Measurements from ENCODE around the gene KCNC3. TPM values are rescaled to one million over a fixed set of nuclear protein-coding genes. Genes with fewer than 3 reads are reported as not detected.
A peak's percentile ranks its signal among the peaks of the same experiment; 100 is the strongest.

KCNC3 gene
- total RNA-seq, 2 donors from 2014 or later, result 3.6 to 10.6 TPM

DNA sequence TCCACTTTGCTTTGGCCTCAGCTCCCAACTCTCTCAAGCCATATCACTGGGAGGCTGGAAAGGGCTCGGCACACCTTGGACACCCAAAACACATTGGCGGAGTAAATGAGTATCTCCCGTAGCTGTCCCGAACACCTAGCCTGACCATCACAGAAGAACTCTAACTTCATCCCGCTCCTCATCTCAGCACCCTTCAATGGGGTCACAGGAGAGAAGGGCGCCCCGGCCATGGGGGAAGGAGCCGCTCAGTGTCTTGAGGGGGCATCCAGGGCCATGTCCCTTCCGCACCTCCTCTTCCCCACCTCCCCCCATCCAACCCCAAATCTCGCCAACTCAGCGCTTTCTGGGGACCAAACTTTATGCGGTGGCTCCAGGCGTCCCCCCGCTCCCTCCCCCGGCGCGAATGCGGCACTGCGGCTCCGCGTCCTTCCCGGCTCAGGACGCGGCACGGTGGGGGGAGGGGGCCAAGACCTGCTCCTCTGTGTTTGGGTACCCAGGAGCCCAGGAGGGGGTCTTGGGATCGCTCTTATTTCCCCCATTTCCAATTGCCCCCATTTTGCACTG, 3.0 kb downstream of the KCNC3 start:
- Histone ChIP-seq H3K4me1 (replicated peaks) (peaks cover 10% of the 10 kb centered on the region), H3K36me3 (no peaks in the 10 kb centered on the region), H3K4me3 (no peak overlapping the region), H3K27ac (no peak overlapping the region), H3K27me3 (replicated peaks; ENCODE audit: insufficient read depth) (no peaks in the 10 kb centered on the region), H3K9me3 (no peaks in the 10 kb centered on the region)
- intact Hi-C loops (cut with DNase I), result no loop called here
- DNase-seq (ENCODE audit: low spot score), result no peak
- 6% methylated on average over 26 of the region's 26 CpGs for WGBS
- no peak for TF ChIP-seq POLR2AphosphoS5 (IDR thresholded peaks at IDR 0.05)
- TF ChIP-seq, protein P1, sequence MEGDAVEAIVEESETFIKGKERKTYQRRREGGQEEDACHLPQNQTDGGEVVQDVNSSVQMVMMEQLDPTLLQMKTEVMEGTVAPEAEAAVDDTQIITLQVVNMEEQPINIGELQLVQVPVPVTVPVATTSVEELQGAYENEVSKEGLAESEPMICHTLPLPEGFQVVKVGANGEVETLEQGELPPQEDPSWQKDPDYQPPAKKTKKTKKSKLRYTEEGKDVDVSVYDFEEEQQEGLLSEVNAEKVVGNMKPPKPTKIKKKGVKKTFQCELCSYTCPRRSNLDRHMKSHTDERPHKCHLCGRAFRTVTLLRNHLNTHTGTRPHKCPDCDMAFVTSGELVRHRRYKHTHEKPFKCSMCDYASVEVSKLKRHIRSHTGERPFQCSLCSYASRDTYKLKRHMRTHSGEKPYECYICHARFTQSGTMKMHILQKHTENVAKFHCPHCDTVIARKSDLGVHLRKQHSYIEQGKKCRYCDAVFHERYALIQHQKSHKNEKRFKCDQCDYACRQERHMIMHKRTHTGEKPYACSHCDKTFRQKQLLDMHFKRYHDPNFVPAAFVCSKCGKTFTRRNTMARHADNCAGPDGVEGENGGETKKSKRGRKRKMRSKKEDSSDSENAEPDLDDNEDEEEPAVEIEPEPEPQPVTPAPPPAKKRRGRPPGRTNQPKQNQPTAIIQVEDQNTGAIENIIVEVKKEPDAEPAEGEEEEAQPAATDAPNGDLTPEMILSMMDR (IDR thresholded peaks at IDR 0.05), result no peak
- no peak for TF ChIP-seq POLR2A (IDR thresholded peaks at IDR 0.05)

DNA sequence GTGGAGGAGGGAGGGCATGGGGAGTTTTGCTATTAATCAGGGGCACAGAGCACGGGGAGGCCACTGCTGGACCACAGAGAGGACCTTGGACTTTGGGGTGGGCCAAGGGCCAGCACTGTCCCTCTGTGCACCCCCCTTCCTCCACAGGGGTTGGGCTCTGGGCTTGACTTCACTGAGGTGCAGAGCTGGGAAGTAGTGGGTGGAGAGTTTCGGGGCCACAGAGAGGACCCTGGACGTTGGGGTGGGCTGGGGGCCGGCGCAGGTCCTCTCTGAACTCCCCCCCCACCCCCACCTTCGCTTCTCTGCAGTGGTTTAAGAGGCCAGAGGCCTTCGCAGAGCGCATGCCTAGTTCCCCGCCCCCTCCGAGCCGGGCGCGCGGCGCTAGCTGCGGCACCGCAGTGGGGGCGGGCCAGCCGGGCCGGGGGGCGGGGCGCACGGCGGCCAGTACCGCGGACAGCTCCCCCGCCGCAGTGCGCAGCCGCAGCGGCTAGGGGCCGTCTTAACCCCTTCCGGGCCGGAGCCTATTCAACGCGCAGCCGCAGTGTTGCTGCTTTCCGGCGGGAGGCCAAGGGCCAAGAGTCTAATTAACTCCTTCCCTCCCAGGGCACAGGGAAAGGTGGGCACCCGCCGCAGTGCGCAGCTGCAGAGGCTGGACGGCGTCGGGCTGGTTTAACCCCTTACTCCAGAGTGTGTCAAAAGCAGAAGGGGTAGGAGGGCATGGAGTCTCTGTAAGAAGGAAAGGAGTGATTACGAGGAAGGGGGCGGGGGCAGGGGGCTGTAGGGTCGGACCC, 3.7 kb downstream of the KCNC3 start:
- Histone ChIP-seq H3K36me3 (no peaks in the 10 kb centered on the region), H3K27me3 (replicated peaks; ENCODE audit: insufficient read depth) (no peaks in the 10 kb centered on the region), H3K4me3 (no peak overlapping the region), H3K9me3 (no peaks in the 10 kb centered on the region), H3K4me1 (replicated peaks) (peaks cover 10% of the 10 kb centered on the region), H3K27ac (no peak overlapping the region)
- WGBS, result 2% methylated on average over 41 of the region's 48 CpGs
- intact Hi-C loops (cut with DNase I), result no loop called here
- DNase-seq (ENCODE audit: low spot score), result peak; percentile 46
- peak; percentile 39 for TF ChIP-seq POLR2AphosphoS5 (IDR thresholded peaks at IDR 0.05)
- TF ChIP-seq, protein P1 (IDR thresholded peaks at IDR 0.05), result peak in 2 of 4 experiments; percentile 9 to 14
- TF ChIP-seq POLR2A (IDR thresholded peaks at IDR 0.05), result no peak

DNA sequence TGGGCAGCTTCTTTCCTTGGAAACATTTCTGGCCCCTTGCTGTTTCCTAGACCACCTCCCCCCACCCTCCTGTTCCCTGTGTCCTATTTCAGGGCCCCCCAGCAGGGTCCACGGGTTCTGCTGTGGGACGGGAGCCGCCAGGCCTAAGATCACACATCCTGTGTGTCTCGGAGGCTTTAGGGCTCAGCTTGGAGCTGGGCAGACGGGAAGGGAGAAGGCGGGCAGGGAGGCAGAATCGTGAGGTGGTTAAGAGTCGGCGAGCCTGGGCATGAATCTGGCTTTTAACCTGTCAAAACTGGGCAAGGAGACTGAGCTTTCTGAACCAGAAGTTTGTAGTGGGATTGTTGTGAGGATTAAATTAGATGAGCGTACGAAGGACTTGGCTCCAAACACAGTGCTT, 4.8 kb downstream of the KCNC3 start:
- H3K9me3 ChIP-seq, result no peaks in the 10 kb centered on the region
- H3K4me1 ChIP-seq (replicated peaks), result peaks cover 10% of the 10 kb centered on the region
- TF ChIP-seq, protein P1 (IDR thresholded peaks at IDR 0.05), result no peak
- TF ChIP-seq POLR2AphosphoS5 (IDR thresholded peaks at IDR 0.05), result no peak
- TF ChIP-seq POLR2A (IDR thresholded peaks at IDR 0.05), result no peak
- no peak for DNase-seq (ENCODE audit: low spot score)
- H3K27ac ChIP-seq, result no peak overlapping the region
- intact Hi-C loops (cut with DNase I), result no loop called here
- H3K36me3 ChIP-seq, result no peaks in the 10 kb centered on the region
- H3K4me3 ChIP-seq, result no peak overlapping the region
- H3K27me3 ChIP-seq (replicated peaks; ENCODE audit: insufficient read depth), result no peaks in the 10 kb centered on the region
- whole genome bisulfite sequencing, result 45% methylated on average over 11 of the region's 11 CpGs

DNA sequence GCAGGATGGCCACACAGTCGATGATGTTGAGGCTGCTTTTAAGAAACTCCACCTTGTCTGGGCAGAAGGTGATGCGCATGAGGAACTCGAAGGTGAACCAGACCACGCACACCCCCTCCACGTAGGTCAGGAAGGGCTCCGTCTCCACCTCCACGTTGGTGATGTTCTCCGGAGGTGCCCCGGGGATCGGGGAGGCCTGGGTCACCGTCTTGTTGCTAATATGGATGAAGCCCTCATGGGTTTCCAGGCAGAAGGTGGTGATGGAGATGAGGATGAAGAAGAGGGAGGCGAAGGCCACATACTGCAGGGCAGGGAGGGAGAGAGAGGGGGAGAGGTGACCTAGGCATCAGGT, 5.4 kb downstream of the KCNC3 start:
- no peak for DNase-seq (ENCODE audit: low spot score)
- H3K4me3 ChIP-seq, result no peak overlapping the region
- no peaks in the 10 kb centered on the region for H3K9me3 ChIP-seq
- WGBS, result 90% methylated on average over 12 of the region's 12 CpGs
- H3K27ac ChIP-seq, result no peak overlapping the region
- no peaks in the 10 kb centered on the region for H3K36me3 ChIP-seq
- H3K27me3 ChIP-seq (replicated peaks; ENCODE audit: insufficient read depth), result no peaks in the 10 kb centered on the region
- H3K4me1 ChIP-seq (replicated peaks), result peaks cover 10% of the 10 kb centered on the region
- intact Hi-C loops (cut with DNase I), result no loop called here
- TF ChIP-seq POLR2AphosphoS5 (IDR thresholded peaks at IDR 0.05) (no peak), POLR2A (IDR thresholded peaks at IDR 0.05) (no peak)
- TF ChIP-seq, protein P1 (IDR thresholded peaks at IDR 0.05), result no peak
